ENCODE measurements around the gene BACE2.

DNA sequence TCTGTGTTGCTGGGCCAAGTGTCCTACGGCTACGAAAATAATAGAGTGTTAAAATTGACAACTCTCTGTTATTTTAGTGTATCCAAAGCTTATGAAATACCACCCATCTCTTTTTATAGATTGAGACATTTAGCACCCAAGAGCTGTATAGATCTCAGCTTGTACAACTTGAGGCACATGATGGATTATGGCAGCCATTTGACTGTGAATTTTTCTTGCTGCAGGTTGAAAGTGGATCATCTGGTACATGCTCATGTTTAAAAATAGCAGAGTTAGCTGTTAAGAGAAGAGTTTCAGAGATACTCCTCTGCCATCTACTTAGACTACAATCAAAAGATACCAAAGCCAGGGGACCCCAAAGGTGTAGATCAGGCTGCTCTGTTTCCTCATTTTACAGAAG is 99.4 kb downstream of the BACE2 start:
- TF ChIP-seq, protein P1, sequence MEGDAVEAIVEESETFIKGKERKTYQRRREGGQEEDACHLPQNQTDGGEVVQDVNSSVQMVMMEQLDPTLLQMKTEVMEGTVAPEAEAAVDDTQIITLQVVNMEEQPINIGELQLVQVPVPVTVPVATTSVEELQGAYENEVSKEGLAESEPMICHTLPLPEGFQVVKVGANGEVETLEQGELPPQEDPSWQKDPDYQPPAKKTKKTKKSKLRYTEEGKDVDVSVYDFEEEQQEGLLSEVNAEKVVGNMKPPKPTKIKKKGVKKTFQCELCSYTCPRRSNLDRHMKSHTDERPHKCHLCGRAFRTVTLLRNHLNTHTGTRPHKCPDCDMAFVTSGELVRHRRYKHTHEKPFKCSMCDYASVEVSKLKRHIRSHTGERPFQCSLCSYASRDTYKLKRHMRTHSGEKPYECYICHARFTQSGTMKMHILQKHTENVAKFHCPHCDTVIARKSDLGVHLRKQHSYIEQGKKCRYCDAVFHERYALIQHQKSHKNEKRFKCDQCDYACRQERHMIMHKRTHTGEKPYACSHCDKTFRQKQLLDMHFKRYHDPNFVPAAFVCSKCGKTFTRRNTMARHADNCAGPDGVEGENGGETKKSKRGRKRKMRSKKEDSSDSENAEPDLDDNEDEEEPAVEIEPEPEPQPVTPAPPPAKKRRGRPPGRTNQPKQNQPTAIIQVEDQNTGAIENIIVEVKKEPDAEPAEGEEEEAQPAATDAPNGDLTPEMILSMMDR (conservative IDR thresholded peaks at IDR 0.05 in 1 of 2, IDR thresholded peaks at IDR 0.05 in 1 of 2; ENCODE audit: extremely low read depth in 1 of 2, insufficient read depth in 1 of 2, low read depth in 1 of 2, low read length in 2 of 2), result no peak
- TF ChIP-seq EZH2 (IDR thresholded peaks at IDR 0.05; ENCODE audit: borderline replicate concordance, low read length), result no peak

All from mammary epithelial cell (primary cell).